Measurements from ENCODE around the gene LPGAT1.

Gene LPGAT1

GRCh38 chr1:211752317-211752716, 78.2 kb downstream of the LPGAT1 start:
- no CpG with 5 or more reads among the region's 4 CpGs for WGBS (ENCODE audit: insufficient coverage)
- H3K4me1 ChIP-seq (ENCODE audit: control extremely low read depth in 1 of 4, control insufficient read depth in 4 of 4, insufficient read depth in 4 of 4, low read length in 3 of 4), result no peaks in the 10 kb centered on the region
- no peaks in the 10 kb centered on the region for H3K27me3 ChIP-seq (replicated peaks in 2 of 5; ENCODE audit: control insufficient read depth in 4 of 5, insufficient read depth in 5 of 5, low read length in 4 of 5)
- ChIA-PET POLR2A (interaction anchor here (0.6 kb wide), 1 partner anchor 54 kb away, joined by 4 read pairs; no protein-coding TSS in a partner anchor), CTCF (interaction anchor here (3.1 kb wide), 1 partner anchor 10 kb away, joined by 10 read pairs; no protein-coding TSS in a partner anchor)
- DNase-seq, result no peak
- H3K9me3 ChIP-seq (ENCODE audit: control extremely low read depth in 1 of 5, control insufficient read depth in 4 of 5, insufficient read depth in 2 of 5, low read depth in 1 of 5, low read length in 4 of 5), result no peaks in the 10 kb centered on the region
- no peak overlapping the region for H3K27ac ChIP-seq (ENCODE audit: insufficient read depth in 1 of 2, low read depth in 1 of 2, low read length in 2 of 2, poor library complexity in 1 of 2, severe bottlenecking in 2 of 2)
- no peak overlapping the region for H3K4me3 ChIP-seq (ENCODE audit: control insufficient read depth in 1 of 7, extremely low read depth in 1 of 7, insufficient read depth in 4 of 7, low read depth in 2 of 7, low read length in 6 of 7)
- H3K36me3 ChIP-seq (ENCODE audit: control insufficient read depth in 4 of 4, insufficient read depth in 4 of 4, low read length in 3 of 4), result peaks cover 14 to 33% (median 27%) of the 10 kb centered on the region in 4 experiments

- Histone ChIP-seq H3K9me3 (ENCODE audit: control extremely low read depth in 1 of 5, control insufficient read depth in 4 of 5, insufficient read depth in 2 of 5, low read depth in 1 of 5, low read length in 4 of 5) (no peaks in the 10 kb centered on the region), H3K27ac (ENCODE audit: insufficient read depth in 1 of 2, low read depth in 1 of 2, low read length in 2 of 2, poor library complexity in 1 of 2, severe bottlenecking in 2 of 2) (no peak overlapping the region), H3K36me3 (ENCODE audit: control insufficient read depth in 4 of 4, insufficient read depth in 4 of 4, low read length in 3 of 4) (peaks cover 15 to 34% (median 26%) of the 10 kb centered on the region in 4 experiments), H3K4me3 (ENCODE audit: control insufficient read depth in 1 of 7, extremely low read depth in 1 of 7, insufficient read depth in 4 of 7, low read depth in 2 of 7, low read length in 6 of 7) (no peak overlapping the region), H3K4me1 (ENCODE audit: control extremely low read depth in 1 of 4, control insufficient read depth in 4 of 4, insufficient read depth in 4 of 4, low read length in 3 of 4) (no peaks in the 10 kb centered on the region), H3K27me3 (replicated peaks in 2 of 5; ENCODE audit: control insufficient read depth in 4 of 5, insufficient read depth in 5 of 5, low read length in 4 of 5) (no peaks in the 10 kb centered on the region)
- POLR2A ChIA-PET, result interaction anchor here (0.6 kb wide), 1 partner anchor 55 kb away, joined by 4 read pairs; no protein-coding TSS in a partner anchor
- CTCF ChIA-PET, result interaction anchor here (3.1 kb wide), 1 partner anchor 9 kb away, joined by 10 read pairs; no protein-coding TSS in a partner anchor
- DNase-seq, result no peak
- 93% methylated on average over 3 of the region's 3 CpGs for WGBS (ENCODE audit: insufficient coverage)
Observed at GRCh38 chr1:211751438-211751837, 79.1 kb downstream of the LPGAT1 start.

- ChIA-PET CTCF (interaction anchor here (3.1 kb wide), 1 partner anchor 8 kb away, joined by 10 read pairs; no protein-coding TSS in a partner anchor), POLR2A (no interaction called here)
- Histone ChIP-seq H3K4me1 (ENCODE audit: control extremely low read depth in 1 of 4, control insufficient read depth in 4 of 4, insufficient read depth in 4 of 4, low read length in 3 of 4) (no peaks in the 10 kb centered on the region), H3K9me3 (ENCODE audit: control extremely low read depth in 1 of 5, control insufficient read depth in 4 of 5, insufficient read depth in 2 of 5, low read depth in 1 of 5, low read length in 4 of 5) (no peaks in the 10 kb centered on the region), H3K4me3 (ENCODE audit: control insufficient read depth in 1 of 7, extremely low read depth in 1 of 7, insufficient read depth in 4 of 7, low read depth in 2 of 7, low read length in 6 of 7) (no peak overlapping the region), H3K27me3 (replicated peaks in 2 of 5; ENCODE audit: control insufficient read depth in 4 of 5, insufficient read depth in 5 of 5, low read length in 4 of 5) (no peaks in the 10 kb centered on the region), H3K36me3 (ENCODE audit: control insufficient read depth in 4 of 4, insufficient read depth in 4 of 4, low read length in 3 of 4) (peaks cover 15 to 34% (median 25%) of the 10 kb centered on the region in 4 experiments), H3K27ac (ENCODE audit: insufficient read depth in 1 of 2, low read depth in 1 of 2, low read length in 2 of 2, poor library complexity in 1 of 2, severe bottlenecking in 2 of 2) (no peak overlapping the region)
- no peak for DNase-seq
- 100% methylated on average over 1 of the region's 1 CpG for WGBS (ENCODE audit: insufficient coverage)
Observed at GRCh38 chr1:211750599-211750998, 80.0 kb downstream of the LPGAT1 start.

GRCh38 chr1:211749251-211749650, 81.3 kb downstream of the LPGAT1 start:
- DNase-seq, result no peak
- H3K27me3 ChIP-seq (replicated peaks in 2 of 5; ENCODE audit: control insufficient read depth in 4 of 5, insufficient read depth in 5 of 5, low read length in 4 of 5), result no peaks in the 10 kb centered on the region
- no peak overlapping the region for H3K27ac ChIP-seq (ENCODE audit: insufficient read depth in 1 of 2, low read depth in 1 of 2, low read length in 2 of 2, poor library complexity in 1 of 2, severe bottlenecking in 2 of 2)
- POLR2A ChIA-PET, result no interaction called here
- CTCF ChIA-PET, result interaction anchor here (1.3 kb wide), 1 partner anchor 50 kb away, joined by 4 read pairs; no protein-coding TSS in a partner anchor
- no peak overlapping the region for H3K4me3 ChIP-seq (ENCODE audit: control insufficient read depth in 1 of 7, extremely low read depth in 1 of 7, insufficient read depth in 4 of 7, low read depth in 2 of 7, low read length in 6 of 7)
- no peaks in the 10 kb centered on the region for H3K4me1 ChIP-seq (ENCODE audit: control extremely low read depth in 1 of 4, control insufficient read depth in 4 of 4, insufficient read depth in 4 of 4, low read length in 3 of 4)
- no peaks in the 10 kb centered on the region for H3K9me3 ChIP-seq (ENCODE audit: control extremely low read depth in 1 of 5, control insufficient read depth in 4 of 5, insufficient read depth in 2 of 5, low read depth in 1 of 5, low read length in 4 of 5)
- peaks cover 15 to 34% (median 24%) of the 10 kb centered on the region in 4 experiments for H3K36me3 ChIP-seq (ENCODE audit: control insufficient read depth in 4 of 4, insufficient read depth in 4 of 4, low read length in 3 of 4)
- WGBS (ENCODE audit: insufficient coverage), result 96% methylated on average over 3 of the region's 3 CpGs

- Histone ChIP-seq H3K4me3 (ENCODE audit: control insufficient read depth in 1 of 7, extremely low read depth in 1 of 7, insufficient read depth in 4 of 7, low read depth in 2 of 7, low read length in 6 of 7) (no peak overlapping the region), H3K27me3 (replicated peaks in 2 of 5; ENCODE audit: control insufficient read depth in 4 of 5, insufficient read depth in 5 of 5, low read length in 4 of 5) (no peaks in the 10 kb centered on the region), H3K9me3 (ENCODE audit: control extremely low read depth in 1 of 5, control insufficient read depth in 4 of 5, insufficient read depth in 2 of 5, low read depth in 1 of 5, low read length in 4 of 5) (no peaks in the 10 kb centered on the region), H3K27ac (ENCODE audit: insufficient read depth in 1 of 2, low read depth in 1 of 2, low read length in 2 of 2, poor library complexity in 1 of 2, severe bottlenecking in 2 of 2) (no peak overlapping the region), H3K4me1 (ENCODE audit: control extremely low read depth in 1 of 4, control insufficient read depth in 4 of 4, insufficient read depth in 4 of 4, low read length in 3 of 4) (no peaks in the 10 kb centered on the region), H3K36me3 (ENCODE audit: control insufficient read depth in 4 of 4, insufficient read depth in 4 of 4, low read length in 3 of 4) (peaks cover 15 to 29% (median 22%) of the 10 kb centered on the region in 4 experiments)
- ChIA-PET CTCF (interaction anchor here (1.3 kb wide), 1 partner anchor 49 kb away, joined by 4 read pairs; no protein-coding TSS in a partner anchor), POLR2A (no interaction called here)
- WGBS (ENCODE audit: insufficient coverage), result 73% methylated on average over 2 of the region's 3 CpGs
- DNase-seq, result no peak
Observed at GRCh38 chr1:211748810-211749209, 81.8 kb downstream of the LPGAT1 start.

GRCh38 chr1:211742889-211743529, 87.6 kb downstream of the LPGAT1 start:
- CTCF ChIA-PET, result interaction anchor here (1.1 to 2.0 kb wide), 2 partner anchors 8 to 43 kb away, joined by 3 to 10 read pairs; no protein-coding TSS in a partner anchor
- Histone ChIP-seq H3K4me1 (ENCODE audit: control extremely low read depth in 1 of 4, control insufficient read depth in 4 of 4, insufficient read depth in 4 of 4, low read length in 3 of 4) (peaks cover 4 to 17% (median 12%) of the 10 kb centered on the region in 4 experiments), H3K27me3 (replicated peaks in 2 of 5; ENCODE audit: control insufficient read depth in 4 of 5, insufficient read depth in 5 of 5, low read length in 4 of 5) (no peaks in the 10 kb centered on the region), H3K9me3 (ENCODE audit: control extremely low read depth in 1 of 5, control insufficient read depth in 4 of 5, insufficient read depth in 2 of 5, low read depth in 1 of 5, low read length in 4 of 5) (no peaks in the 10 kb centered on the region), H3K27ac (ENCODE audit: insufficient read depth in 1 of 2, low read depth in 1 of 2, low read length in 2 of 2, poor library complexity in 1 of 2, severe bottlenecking in 2 of 2) (no peak overlapping the region), H3K36me3 (ENCODE audit: control insufficient read depth in 4 of 4, insufficient read depth in 4 of 4, low read length in 3 of 4) (peaks cover 2 to 5% (median 4%) of the 10 kb centered on the region in 4 experiments), H3K4me3 (ENCODE audit: control insufficient read depth in 1 of 7, extremely low read depth in 1 of 7, insufficient read depth in 4 of 7, low read depth in 2 of 7, low read length in 6 of 7) (no peak overlapping the region)
- 100% methylated on average over 1 of the region's 4 CpGs for WGBS (ENCODE audit: insufficient coverage)
- POLR2A ChIA-PET, result no interaction called here
- no peak for DNase-seq

GRCh38 chr1:211742272-211742671, 88.3 kb downstream of the LPGAT1 start:
- Histone ChIP-seq H3K27ac (ENCODE audit: insufficient read depth in 1 of 2, low read depth in 1 of 2, low read length in 2 of 2, poor library complexity in 1 of 2, severe bottlenecking in 2 of 2) (no peak overlapping the region), H3K4me1 (ENCODE audit: control extremely low read depth in 1 of 4, control insufficient read depth in 4 of 4, insufficient read depth in 4 of 4, low read length in 3 of 4) (peaks cover 4 to 21% (median 12%) of the 10 kb centered on the region in 4 experiments), H3K27me3 (replicated peaks in 2 of 5; ENCODE audit: control insufficient read depth in 4 of 5, insufficient read depth in 5 of 5, low read length in 4 of 5) (no peaks in the 10 kb centered on the region), H3K9me3 (ENCODE audit: control extremely low read depth in 1 of 5, control insufficient read depth in 4 of 5, insufficient read depth in 2 of 5, low read depth in 1 of 5, low read length in 4 of 5) (no peaks in the 10 kb centered on the region), H3K4me3 (ENCODE audit: control insufficient read depth in 1 of 7, extremely low read depth in 1 of 7, insufficient read depth in 4 of 7, low read depth in 2 of 7, low read length in 6 of 7) (no peak overlapping the region), H3K36me3 (ENCODE audit: control insufficient read depth in 4 of 4, insufficient read depth in 4 of 4, low read length in 3 of 4) (peaks cover 0 to 2% (median under 1%) of the 10 kb centered on the region in 4 experiments)
- no peak for DNase-seq
- POLR2A ChIA-PET, result no interaction called here
- CTCF ChIA-PET, result interaction anchor here (1.1 to 2.0 kb wide), 2 partner anchors 9 to 43 kb away, joined by 3 to 10 read pairs; no protein-coding TSS in a partner anchor
- WGBS (ENCODE audit: insufficient coverage), result 86% methylated on average over 1 of the region's 1 CpG
